Keratinocyte (primary cell): ENCODE data around the gene CDK14. TPM values are rescaled to one million over a fixed set of nuclear protein-coding genes. Genes with fewer than 3 reads are reported as not detected.

ENCODE experiments used
- DNase-seq: peaks from one replicate; pipeline ENCODE4 v3.0.0-alpha.2; 2011; ENCODE audit warnings: low read depth, missing footprints, low spot score
- FAIRE-seq: peaks from 2 replicates; lab custom pipeline; 2011; peaks lifted over from hg19 to GRCh38; lab: Jason Lieb, UNC
- H2AFZ ChIP-seq: 2 replicates; pipeline ENCODE4 v1.6.0; 2012; ENCODE audit warnings: low read length, control low read depth, inconsistent platforms; ENCODE audit not compliant: control insufficient read depth
- H3K27ac ChIP-seq: 2 replicates; pipeline ENCODE4 v1.5.1; 2011; ENCODE audit warnings: low read length; ENCODE audit not compliant: control insufficient read depth, insufficient read depth
- H3K27me3 ChIP-seq: 3 replicates; pipeline ENCODE4 v1.6.0; 2011; ENCODE audit warnings: low read length; ENCODE audit not compliant: control insufficient read depth, insufficient read depth; ENCODE audit errors: extremely low read depth
- H3K36me3 ChIP-seq, 2 experiments: 2 replicates in 1 of 2; 3 replicates in 1 of 2; pipeline ENCODE4 v1.5.1; 2011; ENCODE audit warnings: low read length in 2 of 2, mild to moderate bottlenecking in 1 of 2; ENCODE audit not compliant: control insufficient read depth in 2 of 2, insufficient read depth in 2 of 2; ENCODE audit errors: extremely low read depth in 1 of 2
- H3K4me1 ChIP-seq: 3 replicates; pipeline ENCODE4 v1.5.1; 2011; ENCODE audit warnings: low read length; ENCODE audit not compliant: control insufficient read depth, insufficient read depth; ENCODE audit errors: extremely low read depth
- H3K4me2 ChIP-seq: 3 replicates; pipeline ENCODE4 v1.6.0; 2011; ENCODE audit warnings: low read depth, low read length; ENCODE audit not compliant: control insufficient read depth, insufficient read depth; ENCODE audit errors: extremely low read depth
- H3K4me3 ChIP-seq, 3 experiments: fragments of 200-600 bp in 1 of 3; sonication (generic) in 1 of 3; 2 replicates in 2 of 3; 3 replicates in 1 of 3; pipeline ENCODE4 v1.5.1; 2011 to 2016; ENCODE audit warnings: low read length in 3 of 3, mild to moderate bottlenecking in 3 of 3, control low read depth in 2 of 3, inconsistent platforms in 1 of 3, low read depth in 1 of 3, mixed read lengths in 1 of 3, mixed run types in 1 of 3, moderate library complexity in 1 of 3; ENCODE audit not compliant: control insufficient read depth in 2 of 3, insufficient read depth in 2 of 3; ENCODE audit errors: extremely low read depth in 1 of 3
- H3K79me2 ChIP-seq: 2 replicates; pipeline ENCODE4 v1.6.0; 2012; ENCODE audit warnings: low read length; ENCODE audit not compliant: control insufficient read depth, insufficient read depth
- H3K9ac ChIP-seq: 3 replicates; pipeline ENCODE4 v1.6.0; 2011; ENCODE audit warnings: low read length; ENCODE audit not compliant: control insufficient read depth, insufficient read depth; ENCODE audit errors: extremely low read depth
- H3K9me1 ChIP-seq: 3 replicates; pipeline ENCODE4 v1.6.0; 2011; ENCODE audit warnings: low read length; ENCODE audit not compliant: control insufficient read depth, insufficient read depth; ENCODE audit errors: extremely low read depth
- H3K9me3 ChIP-seq: 2 replicates; pipeline ENCODE4 v1.5.1; 2012; ENCODE audit warnings: low read depth, low read length; ENCODE audit not compliant: control insufficient read depth
- H4K20me1 ChIP-seq: 3 replicates; pipeline ENCODE4 v1.6.0; 2011; ENCODE audit warnings: low read length; ENCODE audit not compliant: control insufficient read depth, insufficient read depth; ENCODE audit errors: extremely low read depth
- EZH2 ChIP-seq: IDR thresholded peaks from one replicate; pipeline ENCODE4 v1.6.1; 2012; ENCODE audit warnings: inconsistent platforms, mild to moderate bottlenecking, low read length, moderate library complexity
- dilution Hi-C: fragments of 300-500 bp; cut with MboI; formaldehyde crosslinking; loops from one replicate; pipeline ENCODE4 v1.7.0; 2020; ENCODE audit warnings: low sequenced_read_pairs; ENCODE audit not compliant: extremely low pct_ligation_motif_present
- polyA plus RNA-seq, 5 experiments: library from polyadenylated mRNA; depleted of rRNA in 3 of 5; stranded (reverse) in 3 of 5; stranded (forward) in 1 of 5; unstranded in 1 of 5; fragments of >200 nt; gene quantifications; 1 replicate in 1 of 5; 2 replicates in 3 of 5; 3 replicates in 1 of 5; pipeline versions ENCODE4 v1.2.1 to v1.2.3, GENCODE V29; 2011 to 2012; ENCODE audit warnings: missing spikeins in 2 of 5, low read depth in 1 of 5, low replicate concordance in 1 of 5
- TF ChIP-seq, protein P1 (sequence below), 3 experiments: IDR thresholded peaks in 1 of 3; conservative IDR thresholded peaks in 1 of 3; optimal IDR thresholded peaks in 1 of 3; 2 replicates in 2 of 3; 3 replicates in 1 of 3; pipeline versions ENCODE3 to v1.5.1; 2011; ENCODE audit warnings: low read length in 3 of 3, mild to moderate bottlenecking in 3 of 3, moderate library complexity in 2 of 3, control low read depth in 1 of 3, inconsistent platforms in 1 of 3; ENCODE audit not compliant: insufficient read depth in 2 of 3; ENCODE audit errors: extremely low read depth in 1 of 3

The CDK14 gene
- polyA plus RNA-seq, 1 donor (not counting 4 experiments of a cell fraction or from before 2014, with no cell fraction given): 4.0 TPM

DNA sequence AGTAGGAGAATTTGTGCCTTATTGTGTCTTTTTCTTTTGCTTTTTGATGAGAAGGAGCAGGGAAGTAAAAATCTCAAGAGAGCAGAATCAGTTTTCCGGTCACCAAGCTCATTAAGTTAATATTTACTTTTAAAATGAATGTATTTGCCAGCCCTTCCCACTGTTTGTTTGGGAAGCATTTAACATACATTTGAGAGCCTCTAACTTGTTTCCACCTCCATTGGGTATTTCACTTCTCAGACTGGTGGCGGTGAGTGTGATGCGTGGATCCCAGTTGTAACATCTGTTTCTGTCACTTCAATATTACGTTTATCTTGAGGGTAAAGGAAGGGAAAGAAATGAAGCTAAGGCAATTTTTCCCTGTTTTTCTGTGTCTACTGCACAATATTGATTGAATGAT, 22.8 kb downstream of the CDK14 start:
- no peaks in the 10 kb centered on the region for H3K27me3 ChIP-seq
- peaks cover 2% of the 10 kb centered on the region for H3K4me1 ChIP-seq
- no peak overlapping the region for H3K9ac ChIP-seq
- H3K4me2 ChIP-seq: no peak overlapping the region
- no peaks in the 10 kb centered on the region for H3K9me1 ChIP-seq
- dilution Hi-C loops: no loop called here
- no peaks in the 10 kb centered on the region for H4K20me1 ChIP-seq
- H3K4me3 ChIP-seq: no peak overlapping the region
- no peak overlapping the region for H2AFZ ChIP-seq
- no peaks in the 10 kb centered on the region for H3K79me2 ChIP-seq
- no peaks in the 10 kb centered on the region for H3K9me3 ChIP-seq
- DNase-seq: no peak
- TF ChIP-seq EZH2: no peak
- H3K27ac ChIP-seq: no peak overlapping the region
- no peaks in the 10 kb centered on the region for H3K36me3 ChIP-seq
- FAIRE-seq: no peak

DNA sequence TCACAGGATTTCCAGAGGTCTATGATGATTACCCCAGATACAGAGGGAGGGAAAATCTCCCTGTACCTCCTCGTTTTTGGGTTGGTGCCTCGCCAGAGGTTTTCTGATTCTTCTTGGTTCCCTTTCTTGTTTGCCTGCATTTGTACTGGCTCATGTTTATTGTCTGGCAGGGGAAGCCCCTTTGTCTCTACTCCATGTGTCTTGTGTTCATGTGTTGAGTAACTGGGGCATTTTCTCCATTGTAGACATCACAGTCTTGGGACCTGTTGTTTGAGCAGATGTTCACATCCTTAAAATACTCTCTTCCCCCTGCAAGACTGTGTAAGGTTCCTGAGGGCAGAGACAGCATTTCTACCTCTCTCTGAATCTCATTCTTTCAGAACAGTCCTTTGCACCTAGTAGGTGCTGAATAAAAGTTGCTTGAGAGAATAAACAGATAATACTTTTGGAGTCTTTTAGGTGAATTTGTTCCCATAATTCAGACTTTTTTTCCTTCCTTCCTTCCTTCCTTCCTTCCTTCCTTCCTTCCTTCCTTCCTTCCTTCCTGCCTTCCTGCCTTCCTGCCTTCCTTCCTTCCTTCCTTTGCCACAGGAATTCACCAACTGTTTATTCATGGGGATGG, 25.1 kb downstream of the CDK14 start:
- dilution Hi-C loops: no loop called here
- H4K20me1 ChIP-seq: no peaks in the 10 kb centered on the region
- no peak overlapping the region for H3K9ac ChIP-seq
- TF ChIP-seq, protein P1, sequence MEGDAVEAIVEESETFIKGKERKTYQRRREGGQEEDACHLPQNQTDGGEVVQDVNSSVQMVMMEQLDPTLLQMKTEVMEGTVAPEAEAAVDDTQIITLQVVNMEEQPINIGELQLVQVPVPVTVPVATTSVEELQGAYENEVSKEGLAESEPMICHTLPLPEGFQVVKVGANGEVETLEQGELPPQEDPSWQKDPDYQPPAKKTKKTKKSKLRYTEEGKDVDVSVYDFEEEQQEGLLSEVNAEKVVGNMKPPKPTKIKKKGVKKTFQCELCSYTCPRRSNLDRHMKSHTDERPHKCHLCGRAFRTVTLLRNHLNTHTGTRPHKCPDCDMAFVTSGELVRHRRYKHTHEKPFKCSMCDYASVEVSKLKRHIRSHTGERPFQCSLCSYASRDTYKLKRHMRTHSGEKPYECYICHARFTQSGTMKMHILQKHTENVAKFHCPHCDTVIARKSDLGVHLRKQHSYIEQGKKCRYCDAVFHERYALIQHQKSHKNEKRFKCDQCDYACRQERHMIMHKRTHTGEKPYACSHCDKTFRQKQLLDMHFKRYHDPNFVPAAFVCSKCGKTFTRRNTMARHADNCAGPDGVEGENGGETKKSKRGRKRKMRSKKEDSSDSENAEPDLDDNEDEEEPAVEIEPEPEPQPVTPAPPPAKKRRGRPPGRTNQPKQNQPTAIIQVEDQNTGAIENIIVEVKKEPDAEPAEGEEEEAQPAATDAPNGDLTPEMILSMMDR (optimal IDR thresholded peaks at IDR 0.05 in 1 of 3, IDR thresholded peaks at IDR 0.05 in 1 of 3, conservative IDR thresholded peaks at IDR 0.05 in 1 of 3; ENCODE audit: extremely low read depth in 1 of 3, insufficient read depth in 2 of 3, low read length in 3 of 3): no peak
- no peak for TF ChIP-seq EZH2
- DNase-seq (no peak), FAIRE-seq (no peak)
- H3K27me3 ChIP-seq: no peaks in the 10 kb centered on the region
- H3K27ac ChIP-seq: no peak overlapping the region
- H2AFZ ChIP-seq: no peak overlapping the region
- H3K9me3 ChIP-seq: no peaks in the 10 kb centered on the region
- H3K36me3 ChIP-seq: no peaks in the 10 kb centered on the region
- H3K9me1 ChIP-seq: no peaks in the 10 kb centered on the region
- no peak overlapping the region for H3K4me3 ChIP-seq
- peaks cover 23% of the 10 kb centered on the region for H3K4me1 ChIP-seq
- no peak overlapping the region for H3K4me2 ChIP-seq
- H3K79me2 ChIP-seq: no peaks in the 10 kb centered on the region

DNA sequence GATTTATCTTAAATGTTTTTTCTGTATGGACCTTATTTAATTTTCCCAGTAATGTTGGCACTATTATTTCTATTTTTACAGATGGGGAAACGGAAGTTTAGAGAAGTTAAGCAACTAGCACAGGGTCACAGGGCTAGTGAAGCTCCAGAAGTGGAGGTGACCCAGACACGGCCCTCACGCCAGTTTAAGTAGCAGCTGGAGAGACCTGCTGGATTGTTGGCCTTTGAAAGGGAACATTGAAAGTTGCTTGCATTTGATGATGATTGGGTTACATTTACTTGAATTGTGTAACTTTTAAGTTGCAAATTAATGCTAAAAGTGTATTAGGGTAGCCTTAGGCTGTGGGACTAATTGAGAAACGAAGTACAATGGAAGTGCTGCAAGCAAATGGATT, 25.6 kb downstream of the CDK14 start:
- Histone ChIP-seq H4K20me1 (no peaks in the 10 kb centered on the region), H3K79me2 (no peaks in the 10 kb centered on the region), H3K4me1 (peaks cover 23% of the 10 kb centered on the region), H3K4me3 (no peak overlapping the region), H3K27ac (no peak overlapping the region), H3K9me1 (no peaks in the 10 kb centered on the region), H3K9ac (no peak overlapping the region), H3K36me3 (no peaks in the 10 kb centered on the region), H3K4me2 (no peak overlapping the region), H2AFZ (no peak overlapping the region), H3K9me3 (no peaks in the 10 kb centered on the region), H3K27me3 (no peaks in the 10 kb centered on the region)
- DNase-seq (no peak), FAIRE-seq (no peak)
- dilution Hi-C loops: no loop called here
- TF ChIP-seq, protein P1 (optimal IDR thresholded peaks at IDR 0.05 in 1 of 3, IDR thresholded peaks at IDR 0.05 in 1 of 3, conservative IDR thresholded peaks at IDR 0.05 in 1 of 3; ENCODE audit: extremely low read depth in 1 of 3, insufficient read depth in 2 of 3, low read length in 3 of 3): no peak
- no peak for TF ChIP-seq EZH2
